PFSK-1 (cell line): ENCODE data around the gene SRRD.

Experiments used
- FOXP2 ChIP-seq: optimal IDR thresholded peaks from 2 replicates; pipeline ENCODE3; 2011; ENCODE audit warnings: borderline replicate concordance, control low read depth, inconsistent platforms; ENCODE audit not compliant: insufficient read depth; ENCODE audit errors: extremely low read length, extremely low read depth
- POLR2AphosphoS5 ChIP-seq: IDR thresholded peaks from 2 replicates; pipeline ENCODE4 v1.6.1; 2012; ENCODE audit warnings: low read depth, mild to moderate bottlenecking, control low read depth, low read length, moderate library complexity
- TF ChIP-seq, protein P1 (sequence below), 2 experiments: IDR thresholded peaks; 2 replicates each; pipeline versions ENCODE4 v1.6.1 to v1.8.0; 2011 to 2012; ENCODE audit warnings: low read depth in 2 of 2, low read length in 2 of 2, control low read depth in 1 of 2, inconsistent platforms in 1 of 2, mild to moderate bottlenecking in 1 of 2, moderate library complexity in 1 of 2; ENCODE audit not compliant: insufficient read depth in 1 of 2

- TF ChIP-seq, protein P1, sequence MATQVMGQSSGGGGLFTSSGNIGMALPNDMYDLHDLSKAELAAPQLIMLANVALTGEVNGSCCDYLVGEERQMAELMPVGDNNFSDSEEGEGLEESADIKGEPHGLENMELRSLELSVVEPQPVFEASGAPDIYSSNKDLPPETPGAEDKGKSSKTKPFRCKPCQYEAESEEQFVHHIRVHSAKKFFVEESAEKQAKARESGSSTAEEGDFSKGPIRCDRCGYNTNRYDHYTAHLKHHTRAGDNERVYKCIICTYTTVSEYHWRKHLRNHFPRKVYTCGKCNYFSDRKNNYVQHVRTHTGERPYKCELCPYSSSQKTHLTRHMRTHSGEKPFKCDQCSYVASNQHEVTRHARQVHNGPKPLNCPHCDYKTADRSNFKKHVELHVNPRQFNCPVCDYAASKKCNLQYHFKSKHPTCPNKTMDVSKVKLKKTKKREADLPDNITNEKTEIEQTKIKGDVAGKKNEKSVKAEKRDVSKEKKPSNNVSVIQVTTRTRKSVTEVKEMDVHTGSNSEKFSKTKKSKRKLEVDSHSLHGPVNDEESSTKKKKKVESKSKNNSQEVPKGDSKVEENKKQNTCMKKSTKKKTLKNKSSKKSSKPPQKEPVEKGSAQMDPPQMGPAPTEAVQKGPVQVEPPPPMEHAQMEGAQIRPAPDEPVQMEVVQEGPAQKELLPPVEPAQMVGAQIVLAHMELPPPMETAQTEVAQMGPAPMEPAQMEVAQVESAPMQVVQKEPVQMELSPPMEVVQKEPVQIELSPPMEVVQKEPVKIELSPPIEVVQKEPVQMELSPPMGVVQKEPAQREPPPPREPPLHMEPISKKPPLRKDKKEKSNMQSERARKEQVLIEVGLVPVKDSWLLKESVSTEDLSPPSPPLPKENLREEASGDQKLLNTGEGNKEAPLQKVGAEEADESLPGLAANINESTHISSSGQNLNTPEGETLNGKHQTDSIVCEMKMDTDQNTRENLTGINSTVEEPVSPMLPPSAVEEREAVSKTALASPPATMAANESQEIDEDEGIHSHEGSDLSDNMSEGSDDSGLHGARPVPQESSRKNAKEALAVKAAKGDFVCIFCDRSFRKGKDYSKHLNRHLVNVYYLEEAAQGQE (IDR thresholded peaks at IDR 0.05; ENCODE audit: insufficient read depth in 1 of 2, low read depth in 2 of 2, low read length in 2 of 2) = no peak
- TF ChIP-seq POLR2AphosphoS5 = no peak
- no peak for TF ChIP-seq FOXP2
Measured at GRCh38 chr22:26477341-26477731, 6.3 kb upstream of the SRRD start.
